Mucosa of rectum (tissue), 2 donors: Measurements from ENCODE around the gene BRS3.

ENCODE experiments used
- H3K27ac ChIP-seq, 2 donors: one replicate each; pipeline ENCODE4 v1.7.0; 2013; ENCODE audit warnings: inconsistent platforms in 2 of 2, low read depth in 2 of 2, low read length in 2 of 2
- H3K27me3 ChIP-seq, 2 donors: one replicate each; pipeline ENCODE4 v1.7.0; 2013; ENCODE audit warnings: low read length in 2 of 2; ENCODE audit not compliant: control insufficient read depth in 2 of 2, insufficient read depth in 2 of 2
- H3K36me3 ChIP-seq, 2 donors: one replicate each; pipeline ENCODE4 v1.7.0; 2013; ENCODE audit warnings: low read length in 2 of 2; ENCODE audit not compliant: control insufficient read depth in 2 of 2, insufficient read depth in 2 of 2
- H3K4me1 ChIP-seq, 2 donors: one replicate each; pipeline ENCODE4 v1.7.0; 2013; ENCODE audit warnings: low read length in 2 of 2, mild to moderate bottlenecking in 1 of 2; ENCODE audit not compliant: control insufficient read depth in 2 of 2, insufficient read depth in 2 of 2
- H3K4me3 ChIP-seq, 2 donors: one replicate each; pipeline ENCODE4 v1.7.0; 2013; ENCODE audit warnings: low read length in 2 of 2
- H3K9ac ChIP-seq, 2 donors: one replicate each; pipeline ENCODE4 v1.7.0; 2013; ENCODE audit warnings: low read length in 2 of 2, low read depth in 1 of 2, mild to moderate bottlenecking in 1 of 2
- H3K9me3 ChIP-seq, 2 donors: one replicate each; pipeline ENCODE4 v1.7.0; 2013; ENCODE audit warnings: low read length in 2 of 2; ENCODE audit not compliant: control insufficient read depth in 2 of 2
- donor health status: healthy.
- donor health status: Normal muscosa, but diverticular disease.

Gene BRS3

GRCh38 chrX:136525738-136526606, 38.2 kb downstream of the BRS3 start:
- Histone ChIP-seq H3K27me3 (no peaks in the 10 kb centered on the region), H3K4me3 (no peak overlapping the region), H3K9ac (no peak overlapping the region), H3K9me3 (no peaks in the 10 kb centered on the region), H3K4me1 (no peaks in the 10 kb centered on the region), H3K36me3 (no peaks in the 10 kb centered on the region), H3K27ac (peak overlapping the region in 1 of 2 donors; percentile 54)

- Histone ChIP-seq H3K9me3 (no peaks in the 10 kb centered on the region), H3K9ac (no peak overlapping the region), H3K36me3 (no peaks in the 10 kb centered on the region), H3K4me1 (no peaks in the 10 kb centered on the region), H3K4me3 (no peak overlapping the region), H3K27ac (no peak overlapping the region), H3K27me3 (no peaks in the 10 kb centered on the region)
Observed at GRCh38 chrX:136528645-136529315, 41.0 kb downstream of the BRS3 start.

GRCh38 chrX:136529795-136530194, 42.0 kb downstream of the BRS3 start:
- Histone ChIP-seq H3K4me3 (no peak overlapping the region), H3K27me3 (no peaks in the 10 kb centered on the region), H3K27ac (no peak overlapping the region), H3K9me3 (no peaks in the 10 kb centered on the region), H3K4me1 (no peaks in the 10 kb centered on the region), H3K9ac (no peak overlapping the region), H3K36me3 (no peaks in the 10 kb centered on the region)

GRCh38 chrX:136531951-136532350, 44.2 kb downstream of the BRS3 start, which contains the start of gene VGLL1:
Gene VGLL1, plus strand, starts transcription at chrX:136532215. Its CDS starts 3,806 bp downstream, at chrX:136536021.
- Histone ChIP-seq H3K9ac (no peak within 1 kb of the TSS), H3K4me3 (no peak within 1 kb of the TSS), H3K9me3 (no peaks in the 10 kb centered on the region), H3K4me1 (no peaks in the 10 kb centered on the region), H3K27me3 (peaks cover 0 to 2% of the 10 kb centered on the region in 2 donors), H3K27ac (no peak within 1 kb of the TSS), H3K36me3 (no peaks in the 10 kb centered on the region)

- H3K4me1 ChIP-seq: no peaks in the 10 kb centered on the region
- H3K4me3 ChIP-seq: no peak overlapping the region
- no peaks in the 10 kb centered on the region for H3K36me3 ChIP-seq
- H3K27ac ChIP-seq: no peak overlapping the region
- H3K27me3 ChIP-seq: peaks cover 0 to 2% of the 10 kb centered on the region in 2 donors
- no peak overlapping the region for H3K9ac ChIP-seq
- H3K9me3 ChIP-seq: no peaks in the 10 kb centered on the region
Observed at GRCh38 chrX:136534131-136534530, 46.4 kb downstream of the BRS3 start.

- Histone ChIP-seq H3K36me3 (no peaks in the 10 kb centered on the region), H3K27me3 (peaks cover 4 to 8% of the 10 kb centered on the region in 2 donors)
Observed at GRCh38 chrX:136538811-136539210, 51.1 kb downstream of the BRS3 start.

GRCh38 chrX:136540226-136540625, 52.5 kb downstream of the BRS3 start:
- no peaks in the 10 kb centered on the region for H3K36me3 ChIP-seq
- peaks cover 4 to 8% of the 10 kb centered on the region in 2 donors for H3K27me3 ChIP-seq
- H3K27ac ChIP-seq: no peak overlapping the region
- no peak overlapping the region for H3K9ac ChIP-seq
- H3K4me1 ChIP-seq: no peaks in the 10 kb centered on the region
- H3K9me3 ChIP-seq: no peaks in the 10 kb centered on the region
- no peak overlapping the region for H3K4me3 ChIP-seq

More at GRCh38 chrX:136538811-136539210, 51.1 kb downstream of the BRS3 start:
- H3K4me1 ChIP-seq: no peaks in the 10 kb centered on the region
- H3K27ac ChIP-seq: no peak overlapping the region
- no peak overlapping the region for H3K9ac ChIP-seq
- no peaks in the 10 kb centered on the region for H3K9me3 ChIP-seq
- H3K4me3 ChIP-seq: no peak overlapping the region

- H3K27me3 ChIP-seq: peaks cover 6 to 8% of the 10 kb centered on the region in 2 donors
- H3K4me3 ChIP-seq: no peak overlapping the region
- no peaks in the 10 kb centered on the region for H3K4me1 ChIP-seq
Observed at GRCh38 chrX:136541294-136541693, 53.5 kb downstream of the BRS3 start.

GRCh38 chrX:136542281-136542680, 54.5 kb downstream of the BRS3 start:
- Histone ChIP-seq H3K4me3 (no peak overlapping the region), H3K9ac (no peak overlapping the region), H3K27ac (no peak overlapping the region), H3K36me3 (no peaks in the 10 kb centered on the region), H3K27me3 (peaks cover 6 to 8% of the 10 kb centered on the region in 2 donors), H3K9me3 (no peaks in the 10 kb centered on the region), H3K4me1 (no peaks in the 10 kb centered on the region)

More at GRCh38 chrX:136541294-136541693, 53.5 kb downstream of the BRS3 start:
- H3K27ac ChIP-seq: no peak overlapping the region
- no peak overlapping the region for H3K9ac ChIP-seq
- no peaks in the 10 kb centered on the region for H3K9me3 ChIP-seq
- H3K36me3 ChIP-seq: no peaks in the 10 kb centered on the region
